ENCODE measurements around the gene RRAD.

Gene RRAD

GRCh38 chr16:66881014-66881417 lies 44.3 kb downstream of the RRAD start:
- DNase-seq (ENCODE audit: low read depth in 2 of 2): no peak

- peak; percentile 88 to 89 for DNase-seq (ENCODE audit: low read depth in 2 of 2)
Observed at GRCh38 chr16:66880288-66881013, 44.9 kb downstream of the RRAD start, which contains the start of gene PDP2. Gene PDP2 (plus strand): TSS chr16:66880515. CDS start chr16:66884285, 3,770 bp downstream.

- peak; percentile 71 to 72 for DNase-seq (ENCODE audit: low read depth in 2 of 2)
Observed at GRCh38 chr16:66878067-66878466, 47.3 kb downstream of the RRAD start.

GRCh38 chr16:66874079-66874775 lies 51.1 kb downstream of the RRAD start:
- no peak for DNase-seq (ENCODE audit: low read depth in 2 of 2)

DNA sequence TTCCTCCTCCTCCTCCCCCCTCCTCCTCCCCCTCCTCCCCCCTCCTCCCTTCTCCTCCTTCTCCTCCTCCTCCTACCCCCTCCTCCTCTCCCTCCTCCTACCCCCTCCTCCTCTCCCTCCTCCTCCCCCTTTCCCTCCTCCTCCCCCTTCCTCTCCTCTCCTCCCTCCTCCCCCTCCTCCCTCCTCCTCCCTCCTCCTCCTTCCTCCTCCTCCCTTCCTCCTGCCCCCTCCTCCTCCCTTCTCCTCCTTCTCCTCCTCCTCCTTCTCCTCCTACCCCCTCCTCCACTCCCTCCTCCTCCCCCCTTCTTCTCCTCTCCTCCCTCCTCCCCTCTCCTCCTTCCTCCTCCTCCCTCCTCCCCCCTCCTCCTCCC lies 51.7 kb downstream of the RRAD start:
- DNase-seq (ENCODE audit: low read depth in 2 of 2): no peak

DNA sequence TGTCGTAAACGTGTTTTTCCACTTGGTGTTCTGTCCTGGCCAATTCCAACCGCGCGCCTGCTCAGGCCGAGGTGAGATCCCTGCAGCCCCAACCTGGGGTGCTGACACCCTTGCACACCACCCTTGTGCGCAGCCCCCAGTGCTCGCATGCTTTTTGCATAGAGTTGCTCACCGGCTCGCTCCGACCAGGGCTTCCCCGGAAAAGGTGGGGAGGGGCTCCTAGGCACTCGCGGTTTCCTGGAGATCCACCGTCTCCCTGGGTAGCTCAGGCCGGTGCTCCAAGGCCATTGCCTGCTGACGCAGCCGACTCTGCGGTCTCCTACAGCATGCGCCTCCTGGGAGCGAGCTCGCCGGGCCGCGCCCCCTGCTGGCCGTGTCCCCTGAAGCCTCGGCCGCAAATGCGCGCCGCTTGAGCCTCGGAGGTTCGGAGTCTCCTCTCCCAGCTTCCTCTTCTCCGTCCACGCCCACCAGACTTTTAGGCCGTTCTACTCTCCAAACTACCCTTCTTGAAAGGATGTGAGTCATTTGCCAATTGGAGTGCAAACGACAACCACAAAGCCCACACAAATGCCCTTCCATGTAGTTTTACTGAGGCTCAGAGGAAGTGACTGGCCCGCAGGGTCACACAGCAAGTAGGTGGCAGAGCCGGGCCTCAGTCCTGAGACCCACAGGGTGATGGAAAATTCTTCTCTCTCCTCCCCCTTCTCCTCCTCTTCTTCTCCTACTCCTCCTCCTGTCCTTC lies 52.2 kb downstream of the RRAD start:
- peak; percentile 93 to 96 for DNase-seq (ENCODE audit: low read depth in 2 of 2)

- no peak for DNase-seq (ENCODE audit: low read depth in 2 of 2)
Observed at GRCh38 chr16:66872559-66872942, 52.8 kb downstream of the RRAD start.

DNA sequence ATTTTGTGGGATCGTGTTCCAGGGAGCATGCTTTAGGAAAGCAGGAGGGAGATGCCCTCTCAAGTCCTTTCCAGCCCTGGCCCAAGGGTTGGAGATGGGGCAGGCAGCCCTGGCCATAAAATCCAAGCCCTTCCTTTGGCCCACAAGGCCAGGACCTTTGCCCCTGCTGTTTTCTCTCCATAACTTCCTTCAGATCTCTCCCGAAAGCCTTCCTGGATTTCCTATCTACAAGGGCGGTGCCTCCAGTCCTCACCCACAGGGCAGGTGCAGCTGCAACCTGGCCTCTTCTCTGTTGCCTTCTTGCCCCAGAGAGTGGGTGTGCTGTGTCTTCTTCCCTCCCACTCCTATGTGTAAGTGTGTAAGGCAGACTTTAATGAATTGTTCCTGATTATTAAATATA lies 53.5 kb downstream of the RRAD start:
- DNase-seq (ENCODE audit: low read depth in 2 of 2): no peak
